ENCODE measurements around the gene KIF21B.

DNA sequence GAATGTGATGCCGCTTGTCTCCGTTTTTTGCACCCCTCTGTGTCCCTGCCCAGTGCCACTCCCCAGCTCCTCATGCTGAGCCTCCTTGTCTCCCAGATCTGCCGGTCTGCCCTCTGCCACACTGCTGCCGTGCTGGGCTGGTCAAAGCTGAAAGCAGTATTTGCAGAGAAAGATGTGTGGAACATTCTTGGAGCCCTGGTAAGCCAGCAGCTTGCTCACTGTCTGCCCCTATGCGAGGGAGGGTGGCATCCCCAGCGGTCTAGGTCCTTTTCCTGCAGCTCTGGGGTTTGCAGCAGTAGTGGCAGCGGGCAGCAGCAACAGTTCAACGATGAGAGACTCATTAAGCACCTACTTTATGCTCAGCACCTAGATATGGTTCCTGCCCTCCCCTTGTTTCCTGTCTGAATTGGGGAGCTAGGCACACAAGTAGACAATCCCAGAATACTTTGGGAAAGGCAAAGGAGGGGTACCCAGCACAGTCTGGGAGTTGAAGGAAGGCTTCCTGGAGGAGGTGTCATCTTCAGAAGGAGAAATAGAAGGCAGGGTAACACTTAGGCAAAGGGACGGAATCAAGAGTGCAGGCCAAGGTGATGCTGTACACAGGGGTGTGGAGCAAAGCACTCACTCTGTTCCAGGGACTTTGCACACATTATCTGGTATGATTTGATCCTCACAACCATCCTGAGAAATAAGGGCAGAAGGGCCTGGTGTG is 63.1 kb downstream of the KIF21B start:
- TF ChIP-seq GATA2 (IDR thresholded peaks at IDR 0.05; ENCODE audit: low read depth, low read length) (no peak), GATA3 (IDR thresholded peaks at IDR 0.05; ENCODE audit: low read depth, low read length) (no peak)

All from SH-SY5Y (cell line).